ENCODE data around the gene POGLUT3.

DNA sequence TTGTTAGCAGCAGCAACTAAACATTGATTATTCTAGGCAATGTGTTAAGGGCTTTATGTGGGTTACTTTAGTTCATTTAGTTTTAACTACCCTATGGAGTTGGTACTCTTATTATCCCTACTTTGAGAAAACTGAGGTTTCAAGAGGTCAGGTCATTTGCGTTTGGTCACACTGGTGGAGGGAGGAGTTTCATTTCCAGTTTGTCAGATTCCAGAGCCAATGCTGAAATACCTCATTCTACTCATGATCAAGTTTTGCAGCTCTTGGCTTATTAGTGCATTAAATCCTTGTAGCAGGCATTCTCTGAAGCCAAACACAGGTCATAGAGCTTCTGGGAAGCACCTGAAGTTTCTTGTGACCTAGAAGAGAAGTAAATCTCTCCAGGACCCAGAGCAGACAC is 24.1 kb upstream of the POGLUT3 start:
- TF ChIP-seq, protein P1, sequence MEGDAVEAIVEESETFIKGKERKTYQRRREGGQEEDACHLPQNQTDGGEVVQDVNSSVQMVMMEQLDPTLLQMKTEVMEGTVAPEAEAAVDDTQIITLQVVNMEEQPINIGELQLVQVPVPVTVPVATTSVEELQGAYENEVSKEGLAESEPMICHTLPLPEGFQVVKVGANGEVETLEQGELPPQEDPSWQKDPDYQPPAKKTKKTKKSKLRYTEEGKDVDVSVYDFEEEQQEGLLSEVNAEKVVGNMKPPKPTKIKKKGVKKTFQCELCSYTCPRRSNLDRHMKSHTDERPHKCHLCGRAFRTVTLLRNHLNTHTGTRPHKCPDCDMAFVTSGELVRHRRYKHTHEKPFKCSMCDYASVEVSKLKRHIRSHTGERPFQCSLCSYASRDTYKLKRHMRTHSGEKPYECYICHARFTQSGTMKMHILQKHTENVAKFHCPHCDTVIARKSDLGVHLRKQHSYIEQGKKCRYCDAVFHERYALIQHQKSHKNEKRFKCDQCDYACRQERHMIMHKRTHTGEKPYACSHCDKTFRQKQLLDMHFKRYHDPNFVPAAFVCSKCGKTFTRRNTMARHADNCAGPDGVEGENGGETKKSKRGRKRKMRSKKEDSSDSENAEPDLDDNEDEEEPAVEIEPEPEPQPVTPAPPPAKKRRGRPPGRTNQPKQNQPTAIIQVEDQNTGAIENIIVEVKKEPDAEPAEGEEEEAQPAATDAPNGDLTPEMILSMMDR (IDR thresholded peaks at IDR 0.05): no peak
- no peak for TF ChIP-seq POLR2A (IDR thresholded peaks at IDR 0.05)
